ENCODE measurements around the gene CALHM1. TPM values are rescaled to one million over a fixed set of nuclear protein-coding genes. Genes with fewer than 3 reads are reported as not detected.

CALHM1 gene
- total RNA-seq, 1 donor from 2014 or later = not detected

GRCh38 chr10:103442031-103442461 is 16.7 kb downstream of the CALHM1 start:
- DNase-seq (ENCODE audit: extremely low spot score, unreplicated experiment) = no peak
- TF ChIP-seq, protein P1, sequence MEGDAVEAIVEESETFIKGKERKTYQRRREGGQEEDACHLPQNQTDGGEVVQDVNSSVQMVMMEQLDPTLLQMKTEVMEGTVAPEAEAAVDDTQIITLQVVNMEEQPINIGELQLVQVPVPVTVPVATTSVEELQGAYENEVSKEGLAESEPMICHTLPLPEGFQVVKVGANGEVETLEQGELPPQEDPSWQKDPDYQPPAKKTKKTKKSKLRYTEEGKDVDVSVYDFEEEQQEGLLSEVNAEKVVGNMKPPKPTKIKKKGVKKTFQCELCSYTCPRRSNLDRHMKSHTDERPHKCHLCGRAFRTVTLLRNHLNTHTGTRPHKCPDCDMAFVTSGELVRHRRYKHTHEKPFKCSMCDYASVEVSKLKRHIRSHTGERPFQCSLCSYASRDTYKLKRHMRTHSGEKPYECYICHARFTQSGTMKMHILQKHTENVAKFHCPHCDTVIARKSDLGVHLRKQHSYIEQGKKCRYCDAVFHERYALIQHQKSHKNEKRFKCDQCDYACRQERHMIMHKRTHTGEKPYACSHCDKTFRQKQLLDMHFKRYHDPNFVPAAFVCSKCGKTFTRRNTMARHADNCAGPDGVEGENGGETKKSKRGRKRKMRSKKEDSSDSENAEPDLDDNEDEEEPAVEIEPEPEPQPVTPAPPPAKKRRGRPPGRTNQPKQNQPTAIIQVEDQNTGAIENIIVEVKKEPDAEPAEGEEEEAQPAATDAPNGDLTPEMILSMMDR (IDR thresholded peaks at IDR 0.05) = no peak
- H3K9me3 Mint-ChIP-seq (ENCODE audit: unreplicated experiment) = no peaks in the 10 kb centered on the region
- H3K36me3 Mint-ChIP-seq (ENCODE audit: unreplicated experiment) = peaks cover 70% of the 10 kb centered on the region
- no peak overlapping the region for H3K4me3 Mint-ChIP-seq (ENCODE audit: unreplicated experiment)
- H3K27ac Mint-ChIP-seq (ENCODE audit: unreplicated experiment) = no peak overlapping the region
- H3K4me1 Mint-ChIP-seq (ENCODE audit: unreplicated experiment) = peaks cover 10% of the 10 kb centered on the region
- H3K27me3 Mint-ChIP-seq (ENCODE audit: unreplicated experiment) = no peaks in the 10 kb centered on the region

DNA sequence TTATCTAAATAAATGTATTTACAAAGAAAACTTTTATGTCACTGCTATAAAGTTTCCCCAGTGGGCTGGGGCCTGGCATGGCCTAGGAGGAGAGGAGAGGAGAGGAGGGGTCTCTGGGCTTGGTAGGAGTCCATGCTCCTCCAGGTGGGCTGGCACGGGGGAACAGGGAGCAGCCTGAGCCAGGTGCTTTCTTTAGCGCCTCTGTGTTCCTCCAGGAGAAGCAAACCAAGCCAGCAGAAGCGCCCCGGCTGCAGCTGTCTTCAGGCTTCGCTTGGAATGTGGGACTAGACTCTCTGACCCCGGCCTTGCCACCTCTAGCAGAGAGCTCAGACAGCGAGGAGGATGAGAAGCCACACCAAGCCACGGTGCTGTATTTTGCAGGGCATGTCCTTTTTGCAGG is 17.1 kb downstream of the CALHM1 start:
- no peak for DNase-seq (ENCODE audit: extremely low spot score, unreplicated experiment)
- Mint-ChIP-seq H3K4me1 (ENCODE audit: unreplicated experiment) (peaks cover 10% of the 10 kb centered on the region), H3K36me3 (ENCODE audit: unreplicated experiment) (peaks cover 69% of the 10 kb centered on the region), H3K4me3 (ENCODE audit: unreplicated experiment) (no peak overlapping the region), H3K9me3 (ENCODE audit: unreplicated experiment) (no peaks in the 10 kb centered on the region), H3K27me3 (ENCODE audit: unreplicated experiment) (no peaks in the 10 kb centered on the region), H3K27ac (ENCODE audit: unreplicated experiment) (no peak overlapping the region)
- TF ChIP-seq, protein P1 (IDR thresholded peaks at IDR 0.05) = no peak

DNA sequence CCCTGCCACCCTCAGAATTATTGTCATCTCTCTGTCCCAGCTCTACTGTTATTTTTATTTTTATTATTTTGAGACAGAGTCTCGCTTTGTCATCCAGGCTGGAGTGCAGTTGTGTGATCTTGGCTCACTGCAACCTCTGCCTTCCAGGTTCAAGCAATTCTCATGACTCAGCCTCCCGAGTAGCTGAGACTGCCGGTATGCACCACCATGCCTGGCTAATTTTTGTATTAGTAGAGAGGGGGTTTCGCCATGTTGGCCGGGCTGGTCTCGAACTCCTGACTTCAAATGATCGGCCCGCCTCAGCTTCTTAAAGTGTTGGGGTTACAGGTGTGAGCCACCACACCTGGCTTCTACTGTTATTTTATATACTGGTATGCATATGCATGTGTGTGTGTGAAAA is 17.5 kb downstream of the CALHM1 start:
- no peak for DNase-seq (ENCODE audit: extremely low spot score, unreplicated experiment)
- H3K4me3 Mint-ChIP-seq (ENCODE audit: unreplicated experiment) = no peak overlapping the region
- no peak overlapping the region for H3K27ac Mint-ChIP-seq (ENCODE audit: unreplicated experiment)
- TF ChIP-seq, protein P1 (IDR thresholded peaks at IDR 0.05) = no peak
- no peaks in the 10 kb centered on the region for H3K27me3 Mint-ChIP-seq (ENCODE audit: unreplicated experiment)
- H3K4me1 Mint-ChIP-seq (ENCODE audit: unreplicated experiment) = peaks cover 8% of the 10 kb centered on the region
- H3K36me3 Mint-ChIP-seq (ENCODE audit: unreplicated experiment) = peaks cover 67% of the 10 kb centered on the region
- H3K9me3 Mint-ChIP-seq (ENCODE audit: unreplicated experiment) = no peaks in the 10 kb centered on the region

DNA sequence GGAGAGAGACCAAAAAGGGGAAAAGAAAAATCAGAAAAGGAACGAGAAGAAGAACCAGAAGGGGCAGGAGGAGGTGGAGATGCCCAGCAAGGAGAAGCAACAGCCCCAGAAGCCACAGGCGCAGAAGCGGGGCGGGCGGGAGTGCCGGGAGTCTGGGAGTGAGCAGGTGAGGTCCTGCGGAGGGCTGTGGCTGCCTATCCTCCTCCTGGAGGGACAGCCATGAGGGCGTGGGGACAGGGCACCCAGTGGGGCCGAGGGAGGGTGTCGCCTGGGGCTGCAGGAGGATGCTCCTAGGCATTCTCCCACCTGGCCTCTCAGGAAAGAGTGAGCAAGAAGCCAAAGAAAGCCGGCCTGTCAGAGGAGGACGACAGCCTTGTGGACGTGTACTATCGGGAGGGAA is 18.3 kb downstream of the CALHM1 start:
- H3K4me1 Mint-ChIP-seq (ENCODE audit: unreplicated experiment) = peaks cover 4% of the 10 kb centered on the region
- peaks cover 64% of the 10 kb centered on the region for H3K36me3 Mint-ChIP-seq (ENCODE audit: unreplicated experiment)
- TF ChIP-seq, protein P1 (IDR thresholded peaks at IDR 0.05) = no peak
- no peak overlapping the region for H3K4me3 Mint-ChIP-seq (ENCODE audit: unreplicated experiment)
- no peak for DNase-seq (ENCODE audit: extremely low spot score, unreplicated experiment)
- H3K27ac Mint-ChIP-seq (ENCODE audit: unreplicated experiment) = no peak overlapping the region
- no peaks in the 10 kb centered on the region for H3K27me3 Mint-ChIP-seq (ENCODE audit: unreplicated experiment)
- H3K9me3 Mint-ChIP-seq (ENCODE audit: unreplicated experiment) = no peaks in the 10 kb centered on the region

DNA sequence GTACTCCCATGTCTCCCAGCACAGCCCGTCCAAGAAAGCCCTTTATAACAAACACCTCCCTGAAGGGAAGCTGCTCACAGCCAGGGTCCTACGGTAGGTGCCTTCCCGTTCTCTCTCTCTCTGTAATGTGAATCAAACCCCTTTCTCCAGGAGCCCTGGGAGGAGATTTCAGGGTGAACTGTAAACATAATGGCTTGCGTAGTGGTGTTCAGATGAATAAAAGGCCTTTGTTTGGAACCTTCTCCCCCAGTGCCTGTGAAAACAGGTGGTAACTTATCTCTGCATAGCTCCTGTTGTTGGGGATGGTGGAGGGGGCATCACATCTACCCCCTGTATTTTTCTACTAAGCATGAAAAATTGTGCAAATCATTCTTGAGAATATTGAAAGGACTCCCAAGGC is 18.9 kb downstream of the CALHM1 start:
- no peak overlapping the region for H3K4me3 Mint-ChIP-seq (ENCODE audit: unreplicated experiment)
- peaks cover 61% of the 10 kb centered on the region for H3K36me3 Mint-ChIP-seq (ENCODE audit: unreplicated experiment)
- TF ChIP-seq, protein P1 (IDR thresholded peaks at IDR 0.05) = no peak
- no peak for DNase-seq (ENCODE audit: extremely low spot score, unreplicated experiment)
- no peak overlapping the region for H3K27ac Mint-ChIP-seq (ENCODE audit: unreplicated experiment)
- H3K27me3 Mint-ChIP-seq (ENCODE audit: unreplicated experiment) = no peaks in the 10 kb centered on the region
- H3K9me3 Mint-ChIP-seq (ENCODE audit: unreplicated experiment) = no peaks in the 10 kb centered on the region
- peaks cover 4% of the 10 kb centered on the region for H3K4me1 Mint-ChIP-seq (ENCODE audit: unreplicated experiment)

All from osteocyte (in vitro differentiated cells).